ENCODE measurements around the gene ZFC3H1.
A peak's percentile ranks its signal among the peaks of the same experiment; 100 is the strongest.

ZFC3H1 gene

GRCh38 chr12:71682466-71682865 lies 18.8 kb upstream of the ZFC3H1 start:
- DNase-seq, result no peak

GRCh38 chr12:71671816-71672215 lies 8.2 kb upstream of the ZFC3H1 start:
- no peak for DNase-seq

DNA sequence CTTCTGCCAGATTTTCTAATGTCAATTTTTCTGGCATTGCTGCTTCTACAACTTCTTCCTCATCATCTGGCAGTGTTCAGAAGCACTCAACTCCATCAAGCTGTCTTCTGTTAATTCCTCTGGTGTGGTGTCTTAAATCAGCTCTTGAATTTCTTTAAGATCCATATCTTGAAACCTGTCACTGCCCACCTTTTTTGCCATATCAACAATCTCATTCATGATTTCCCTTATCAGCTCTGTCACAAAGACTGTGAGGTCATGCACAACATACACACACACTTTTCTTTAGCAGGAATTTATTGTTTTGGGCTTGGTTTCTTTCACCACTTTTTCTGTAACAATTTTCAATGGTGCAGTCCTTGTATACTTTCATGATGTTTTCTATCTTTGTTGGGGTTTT lies 7.7 kb upstream of the ZFC3H1 start:
- no peak for DNase-seq

GRCh38 chr12:71666259-71666658 lies 2.6 kb upstream of the ZFC3H1 start:
- no peak for DNase-seq

DNA sequence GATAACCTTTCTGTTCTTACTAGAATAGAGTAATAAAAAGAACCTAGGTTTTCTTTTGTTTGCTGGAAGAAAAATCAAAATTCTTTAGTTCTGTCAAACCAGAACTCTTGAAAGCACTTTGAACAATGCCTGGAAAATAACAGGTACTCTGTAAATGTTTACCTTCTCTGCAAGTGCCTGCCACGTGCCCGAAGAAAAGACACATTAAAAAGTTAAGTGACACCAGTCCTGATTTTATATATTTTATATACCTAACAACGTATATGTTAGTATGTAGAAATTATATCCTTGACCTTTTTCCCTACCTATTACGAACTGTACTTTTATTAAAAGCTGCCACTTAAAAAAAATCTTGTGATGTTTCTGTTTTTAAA lies 1.4 kb upstream of the ZFC3H1 start:
- DNase-seq, result no peak

GRCh38 chr12:71664411-71665089 lies 902 bp upstream of the ZFC3H1 start:
- peak in 3 of 56 donors; percentile 55 to 87 (median 84) for DNase-seq

DNA sequence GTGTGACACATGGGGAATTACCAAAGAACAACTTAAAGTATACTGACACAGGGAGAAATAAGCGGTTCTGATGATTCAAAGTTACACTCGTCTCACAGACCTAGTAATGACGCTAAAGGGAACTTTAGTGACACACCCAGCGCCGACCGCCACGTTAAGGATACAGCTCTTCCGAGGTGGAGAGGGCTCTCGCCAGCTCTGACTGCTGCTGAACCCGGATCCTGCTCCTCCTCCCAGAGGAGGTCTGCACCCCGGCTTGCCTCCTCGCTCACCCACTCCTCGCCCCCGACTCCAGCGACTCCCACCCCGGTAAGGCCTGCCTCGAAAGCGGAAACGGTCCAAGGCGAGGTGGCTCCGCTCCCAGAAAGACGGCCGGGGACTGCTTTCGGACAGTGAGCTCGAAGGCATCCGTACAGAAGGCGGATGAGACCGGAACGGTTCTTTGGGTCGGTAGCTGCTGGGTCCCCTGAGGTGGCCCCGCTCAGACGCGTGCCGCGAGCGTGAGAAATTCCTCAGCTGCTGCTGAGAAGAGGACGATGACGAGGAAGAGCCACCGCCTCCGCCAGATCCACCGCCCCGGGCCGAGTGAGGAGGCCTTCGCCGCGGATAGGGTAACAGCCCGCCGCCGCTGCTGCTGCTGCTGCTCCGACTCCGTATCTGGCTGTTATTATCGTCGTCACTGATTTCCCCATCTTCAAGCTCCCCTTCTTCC lies 643 bp downstream of the ZFC3H1 start:
- peak in 41 of 56 donors; percentile 8 to 79 (median 57) for DNase-seq

- DNase-seq, result no peak
Measured at GRCh38 chr12:71661977-71662530, 1.6 kb downstream of the ZFC3H1 start.

DNA sequence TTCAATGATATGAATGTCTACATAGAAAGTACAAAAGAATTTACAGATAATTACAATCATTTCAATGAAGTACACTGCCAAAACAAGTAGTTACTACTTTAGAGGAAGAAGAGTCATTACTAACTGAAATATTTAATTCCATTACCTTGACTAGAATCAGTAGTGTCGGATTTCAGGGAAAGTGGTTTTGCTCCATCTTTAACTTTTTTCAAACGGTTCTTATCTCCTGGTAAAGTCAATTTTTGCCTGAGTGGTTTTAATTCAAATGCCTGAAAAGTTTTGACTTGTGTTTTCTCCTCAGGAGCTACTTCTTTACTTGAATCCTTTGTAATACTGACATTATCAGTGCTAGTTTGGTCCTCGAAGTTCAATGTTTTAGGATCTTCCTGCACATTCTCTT lies 6.9 kb downstream of the ZFC3H1 start:
- DNase-seq, result no peak

GRCh38 chr12:71655907-71656306 lies 7.7 kb downstream of the ZFC3H1 start:
- no peak for DNase-seq

- no peak for DNase-seq
Measured at GRCh38 chr12:71655495-71655894, 8.2 kb downstream of the ZFC3H1 start.

- no peak for DNase-seq
Measured at GRCh38 chr12:71654200-71654599, 9.4 kb downstream of the ZFC3H1 start.

GRCh38 chr12:71653137-71653536 lies 10.5 kb downstream of the ZFC3H1 start:
- no peak for DNase-seq

- DNase-seq, result no peak
Measured at GRCh38 chr12:71652656-71653055, 11.0 kb downstream of the ZFC3H1 start.

DNA sequence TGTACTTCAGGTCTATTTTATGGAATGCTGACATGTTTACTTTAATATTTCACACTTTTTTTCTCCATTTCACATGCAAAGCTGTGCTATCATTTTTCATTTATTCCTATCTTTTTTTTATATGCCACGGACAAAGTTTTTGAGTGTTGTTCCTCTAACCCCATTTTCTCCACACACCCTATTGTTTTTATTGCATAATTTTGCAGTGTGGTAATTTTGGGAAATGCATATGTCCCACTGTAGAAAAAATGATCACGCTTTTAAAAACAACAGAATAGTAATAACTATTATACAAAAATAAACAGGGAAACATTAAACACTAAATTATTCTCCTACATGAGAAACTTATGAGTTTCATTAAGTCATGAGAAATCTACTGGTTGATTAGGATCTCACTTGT lies 14.2 kb downstream of the ZFC3H1 start:
- DNase-seq, result no peak

GRCh38 chr12:71648537-71648936 lies 15.1 kb downstream of the ZFC3H1 start:
- DNase-seq, result no peak

GRCh38 chr12:71646512-71646911 lies 17.1 kb downstream of the ZFC3H1 start:
- no peak for DNase-seq

DNA sequence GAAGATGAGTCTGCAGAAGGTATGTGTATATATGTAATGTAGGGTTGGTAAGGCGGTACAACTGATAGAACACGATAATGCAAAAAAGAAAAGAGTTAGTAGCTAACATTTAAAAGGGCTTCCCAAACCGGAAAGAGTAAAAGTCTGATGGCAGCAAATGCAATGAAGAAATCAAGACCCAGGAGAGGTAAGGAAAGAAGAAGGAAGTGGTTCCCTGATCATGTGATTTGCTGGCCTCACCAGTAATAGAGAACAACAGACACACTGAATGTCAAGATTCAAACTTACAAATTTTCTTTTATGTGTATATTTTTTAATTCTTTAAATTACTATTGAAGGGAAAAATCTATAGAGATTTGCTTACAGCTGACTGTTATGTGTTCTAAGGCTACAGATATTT lies 18.4 kb downstream of the ZFC3H1 start:
- DNase-seq, result no peak

GRCh38 chr12:71642264-71642663 lies 21.4 kb downstream of the ZFC3H1 start:
- DNase-seq, result no peak

DNA sequence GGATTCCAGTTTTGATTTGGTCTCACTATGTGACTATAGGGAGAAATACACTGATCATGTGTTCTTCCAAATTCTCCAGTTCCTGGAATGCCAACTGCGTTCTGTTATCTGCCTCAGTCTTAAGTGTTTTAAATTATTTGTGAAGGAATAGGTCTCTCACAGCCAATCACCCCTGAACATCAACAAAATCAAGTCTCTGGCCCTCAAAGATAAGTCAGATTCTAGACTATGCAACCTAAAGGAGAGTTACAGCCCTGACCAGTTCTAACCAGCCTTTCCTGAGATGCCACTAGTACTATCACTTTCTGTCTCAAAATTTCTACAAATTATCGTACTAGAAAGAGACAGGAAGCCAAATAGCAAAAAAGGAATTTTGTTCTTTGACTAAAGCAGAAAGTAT lies 22.3 kb downstream of the ZFC3H1 start:
- no peak for DNase-seq

GRCh38 chr12:71640316-71640715 lies 23.3 kb downstream of the ZFC3H1 start:
- DNase-seq, result no peak

GRCh38 chr12:71639341-71639760 lies 24.3 kb downstream of the ZFC3H1 start:
- peak in 2 of 56 donors; percentile 1 to 4 for DNase-seq

- no peak for DNase-seq
Measured at GRCh38 chr12:71638499-71638898, 25.1 kb downstream of the ZFC3H1 start.

All from nucleus accumbens (tissue), 56 donors.